DMS79 treated with DMSO at 0.1 percent for 48 hours (cell line): Measurements from ENCODE around the gene ZNF91.
"Not testable (repeated sequence)": the region's sequence is repeated elsewhere in the genome, so short reads cannot be mapped to it uniquely, and the experiment has no call there.

ENCODE experiments used
- DNase-seq: peaks from one replicate; lab custom pipeline; 2025; lab: John Stamatoyannopoulos, UW

Gene ZNF91

GRCh38 chr19:23318143-23318542, 77.1 kb downstream of the ZNF91 start:
- no peak for DNase-seq

GRCh38 chr19:23315286-23315685, 80.0 kb downstream of the ZNF91 start:
- no peak for DNase-seq

- DNase-seq: no peak
Measured at GRCh38 chr19:23314505-23315251, 80.6 kb downstream of the ZNF91 start.

- DNase-seq: no peak
Measured at GRCh38 chr19:23313196-23313595, 82.1 kb downstream of the ZNF91 start.

- DNase-seq: no peak
Measured at GRCh38 chr19:23312515-23312914, 82.8 kb downstream of the ZNF91 start.

- DNase-seq: no peak
Measured at GRCh38 chr19:23311551-23311950, 83.7 kb downstream of the ZNF91 start.

- DNase-seq: no peak
Measured at GRCh38 chr19:23310729-23311211, 84.5 kb downstream of the ZNF91 start.

GRCh38 chr19:23309926-23310325, 85.3 kb downstream of the ZNF91 start:
- no peak for DNase-seq

- no peak for DNase-seq
Measured at GRCh38 chr19:23305555-23305954, 89.7 kb downstream of the ZNF91 start.

- no peak for DNase-seq
Measured at GRCh38 chr19:23304238-23304637, 91.0 kb downstream of the ZNF91 start.

- peak; percentile 8 for DNase-seq
Measured at GRCh38 chr19:23294141-23294540, 101.1 kb downstream of the ZNF91 start.

- not testable (repeated sequence) for DNase-seq
Measured at GRCh38 chr19:23289966-23290365, 105.3 kb downstream of the ZNF91 start.
